ENCODE data around the gene SLC6A11.

SLC6A11 gene

DNA sequence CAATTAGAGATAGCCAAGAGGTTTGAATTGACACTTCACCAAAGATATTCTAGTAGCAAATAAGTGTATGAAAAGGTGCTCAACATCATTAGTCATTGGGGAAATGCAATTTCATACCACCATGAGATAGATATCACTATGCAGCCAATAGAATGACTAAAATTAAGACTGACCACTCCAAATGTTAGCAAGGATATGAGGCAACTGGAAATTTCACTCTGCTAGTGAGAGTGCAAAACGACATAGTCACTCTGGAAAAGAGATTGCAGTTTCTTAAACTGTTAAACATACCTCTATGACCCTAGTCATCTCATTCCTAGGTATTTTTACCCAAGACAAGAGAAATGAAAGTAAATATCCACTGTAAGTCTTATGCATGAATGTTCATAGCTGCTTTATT is 27.6 kb upstream of the SLC6A11 start:
- no peak for DNase-seq (ENCODE audit: low read depth)
- H3K4me3 ChIP-seq (ENCODE audit: low read depth, low read length): no peak overlapping the region
- TF ChIP-seq, protein P1, sequence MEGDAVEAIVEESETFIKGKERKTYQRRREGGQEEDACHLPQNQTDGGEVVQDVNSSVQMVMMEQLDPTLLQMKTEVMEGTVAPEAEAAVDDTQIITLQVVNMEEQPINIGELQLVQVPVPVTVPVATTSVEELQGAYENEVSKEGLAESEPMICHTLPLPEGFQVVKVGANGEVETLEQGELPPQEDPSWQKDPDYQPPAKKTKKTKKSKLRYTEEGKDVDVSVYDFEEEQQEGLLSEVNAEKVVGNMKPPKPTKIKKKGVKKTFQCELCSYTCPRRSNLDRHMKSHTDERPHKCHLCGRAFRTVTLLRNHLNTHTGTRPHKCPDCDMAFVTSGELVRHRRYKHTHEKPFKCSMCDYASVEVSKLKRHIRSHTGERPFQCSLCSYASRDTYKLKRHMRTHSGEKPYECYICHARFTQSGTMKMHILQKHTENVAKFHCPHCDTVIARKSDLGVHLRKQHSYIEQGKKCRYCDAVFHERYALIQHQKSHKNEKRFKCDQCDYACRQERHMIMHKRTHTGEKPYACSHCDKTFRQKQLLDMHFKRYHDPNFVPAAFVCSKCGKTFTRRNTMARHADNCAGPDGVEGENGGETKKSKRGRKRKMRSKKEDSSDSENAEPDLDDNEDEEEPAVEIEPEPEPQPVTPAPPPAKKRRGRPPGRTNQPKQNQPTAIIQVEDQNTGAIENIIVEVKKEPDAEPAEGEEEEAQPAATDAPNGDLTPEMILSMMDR (IDR thresholded peaks at IDR 0.05; ENCODE audit: control insufficient read depth, extremely low read depth, insufficient read depth): no peak

DNA sequence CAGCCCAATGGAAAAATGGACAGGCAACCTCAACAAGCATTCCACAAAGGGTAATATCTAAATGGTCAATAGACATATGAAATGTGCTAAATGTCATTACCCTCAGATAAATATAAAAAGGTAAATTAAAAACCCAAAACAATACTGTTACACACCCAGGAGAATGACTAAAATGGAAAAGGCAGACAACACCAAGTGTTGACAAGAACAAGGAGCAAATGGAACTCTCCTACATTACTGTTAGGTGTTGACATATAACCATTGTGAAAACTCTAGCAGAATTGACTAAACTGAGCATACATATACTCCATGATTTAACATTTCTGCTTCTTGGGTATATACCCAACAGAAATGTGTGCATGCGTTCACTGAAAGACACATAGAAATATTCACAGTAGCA is 25.3 kb upstream of the SLC6A11 start:
- TF ChIP-seq, protein P1 (IDR thresholded peaks at IDR 0.05; ENCODE audit: control insufficient read depth, extremely low read depth, insufficient read depth): no peak
- no peak overlapping the region for H3K4me3 ChIP-seq (ENCODE audit: low read depth, low read length)
- no peak for DNase-seq (ENCODE audit: low read depth)

- TF ChIP-seq, protein P1 (IDR thresholded peaks at IDR 0.05; ENCODE audit: control insufficient read depth, extremely low read depth, insufficient read depth): no peak
- no peak overlapping the region for H3K4me3 ChIP-seq (ENCODE audit: low read depth, low read length)
- DNase-seq (ENCODE audit: low read depth): no peak
Observed at GRCh38 chr3:10792208-10792607, 23.8 kb upstream of the SLC6A11 start.

DNA sequence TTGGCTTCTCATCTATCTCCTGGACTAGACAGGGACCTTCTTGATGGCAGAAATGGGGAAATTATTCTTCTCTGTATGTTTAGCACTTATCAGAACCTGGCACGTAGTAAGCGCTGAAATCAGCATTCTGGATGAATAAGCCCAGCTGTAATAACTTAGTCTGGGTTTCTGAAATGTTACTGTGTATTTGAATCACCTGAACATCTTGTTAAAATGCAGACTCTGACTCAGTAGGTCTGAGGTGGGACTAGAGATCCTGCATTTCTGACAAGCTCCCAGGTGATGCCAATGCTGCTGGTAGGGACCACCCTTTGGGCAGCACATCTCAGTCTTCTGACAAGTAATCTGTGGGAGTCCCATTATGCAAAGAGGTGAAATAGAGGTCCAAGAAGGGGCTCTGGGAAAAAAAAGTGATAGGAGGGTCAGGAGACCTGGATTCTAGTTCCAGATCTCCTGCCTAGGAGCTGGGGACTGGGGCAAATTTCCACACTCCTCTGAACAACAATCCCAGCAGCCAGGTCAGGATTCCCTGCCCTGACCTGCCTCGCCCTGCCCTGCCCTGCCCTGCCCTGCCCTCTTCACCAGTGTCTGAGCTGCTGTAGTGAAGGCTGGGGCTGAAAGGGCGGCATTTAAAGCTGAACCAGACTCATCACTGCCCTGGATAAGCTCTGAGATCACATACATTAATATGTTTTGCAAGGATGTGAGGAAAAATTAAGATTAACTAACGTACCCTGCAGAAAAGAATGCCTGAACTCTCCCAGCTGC is 17.2 kb upstream of the SLC6A11 start:
- TF ChIP-seq, protein P1 (IDR thresholded peaks at IDR 0.05; ENCODE audit: control insufficient read depth, extremely low read depth, insufficient read depth): no peak
- H3K4me3 ChIP-seq (ENCODE audit: low read depth, low read length): no peak overlapping the region
- DNase-seq (ENCODE audit: low read depth): no peak

- DNase-seq (ENCODE audit: low read depth): peak; percentile 36
- TF ChIP-seq, protein P1 (IDR thresholded peaks at IDR 0.05; ENCODE audit: control insufficient read depth, extremely low read depth, insufficient read depth): no peak
- H3K4me3 ChIP-seq (ENCODE audit: low read depth, low read length): no peak overlapping the region
Observed at GRCh38 chr3:10804183-10804648, 11.8 kb upstream of the SLC6A11 start.

- TF ChIP-seq, protein P1 (IDR thresholded peaks at IDR 0.05; ENCODE audit: control insufficient read depth, extremely low read depth, insufficient read depth): no peak
- DNase-seq (ENCODE audit: low read depth): no peak
Observed at GRCh38 chr3:10806006-10806405, 10.0 kb upstream of the SLC6A11 start.

More at GRCh38 chr3:10806006-10806405, 10.0 kb upstream of the SLC6A11 start:
- H3K4me3 ChIP-seq (ENCODE audit: low read depth, low read length): no peak overlapping the region
